Measurements from ENCODE around the gene LENG9. TPM values are rescaled to one million over a fixed set of nuclear protein-coding genes. Genes with fewer than 3 reads are reported as not detected.

Gene LENG9
- total RNA-seq, 1 experiment from 2014 or later, result 5.1 TPM

GRCh38 chr19:54489766-54490165 lies 26.2 kb upstream of the LENG9 start:
- no peak for ATAC-seq
- Histone ChIP-seq H3K4me3 (ENCODE audit: low read depth in 2 of 2, low read length in 2 of 2) (no peak overlapping the region), H3K27me3 (ENCODE audit: control insufficient read depth, insufficient read depth, low read length) (peaks cover 19% of the 10 kb centered on the region; the same call in 1 of the 2 replicates), H3K27ac (ENCODE audit: low read length) (no peak overlapping the region), H3K36me3 (ENCODE audit: control insufficient read depth, insufficient read depth, low read length) (no peaks in the 10 kb centered on the region), H3K9me3 (ENCODE audit: control insufficient read depth, insufficient read depth, low read depth, low read length) (no peaks in the 10 kb centered on the region), H3K4me1 (ENCODE audit: control insufficient read depth, insufficient read depth, low read length) (no peaks in the 10 kb centered on the region)
- ChIA-PET CTCF (no interaction called here), POLR2A (no interaction called here)
- no peak for DNase-seq (ENCODE audit: low read depth, low spot score)
- intact Hi-C loops (cut with micrococcal nuclease; ENCODE audit: unreplicated experiment), result loop anchor here (10.0 kb wide), 1 partner anchor 65 kb away; no protein-coding TSS in a partner anchor
- TF ChIP-seq REST (IDR thresholded peaks at IDR 0.05; ENCODE audit: insufficient read depth in 1 of 2, low read depth in 2 of 2, low read length in 1 of 2) (no peak), SIN3A (IDR thresholded peaks at IDR 0.05; ENCODE audit: borderline replicate concordance, insufficient read depth, low read depth, low read length) (no peak), CTCF (IDR thresholded peaks at IDR 0.05) (no peak), POLR2AphosphoS5 (IDR thresholded peaks at IDR 0.05; ENCODE audit: low read depth, low read length) (no peak), TCF7L2 (IDR thresholded peaks at IDR 0.05; ENCODE audit: low read depth, low read length) (no peak)
- in situ Hi-C loops (cut with HindIII; ENCODE audit: low pct_unique_long_range_greater_than_20kb, low sequenced_read_pairs), result no loop called here
- BruUV-seq (replicated peaks), result no TSS peak

GRCh38 chr19:54489341-54489740 lies 25.8 kb upstream of the LENG9 start:
- DNase-seq (ENCODE audit: low read depth, low spot score) (no peak), ATAC-seq (no peak)
- Histone ChIP-seq H3K27ac (ENCODE audit: low read length) (no peak overlapping the region), H3K4me1 (ENCODE audit: control insufficient read depth, insufficient read depth, low read length) (no peaks in the 10 kb centered on the region), H3K9me3 (ENCODE audit: control insufficient read depth, insufficient read depth, low read depth, low read length) (no peaks in the 10 kb centered on the region), H3K36me3 (ENCODE audit: control insufficient read depth, insufficient read depth, low read length) (no peaks in the 10 kb centered on the region), H3K4me3 (ENCODE audit: low read depth in 2 of 2, low read length in 2 of 2) (no peak overlapping the region), H3K27me3 (ENCODE audit: control insufficient read depth, insufficient read depth, low read length) (peaks cover 19% of the 10 kb centered on the region; the same call in 1 of the 2 replicates)
- CTCF ChIA-PET, result no interaction called here
- intact Hi-C loops (cut with micrococcal nuclease; ENCODE audit: unreplicated experiment) (loop anchor here (10.0 kb wide), 1 partner anchor 65 kb away; no protein-coding TSS in a partner anchor), in situ Hi-C loops (cut with HindIII; ENCODE audit: low pct_unique_long_range_greater_than_20kb, low sequenced_read_pairs) (no loop called here)
- BruUV-seq (replicated peaks), result no TSS peak
- TF ChIP-seq CTCF (IDR thresholded peaks at IDR 0.05) (no peak), REST (IDR thresholded peaks at IDR 0.05; ENCODE audit: insufficient read depth in 1 of 2, low read depth in 2 of 2, low read length in 1 of 2) (no peak), POLR2AphosphoS5 (IDR thresholded peaks at IDR 0.05; ENCODE audit: low read depth, low read length) (no peak), SIN3A (IDR thresholded peaks at IDR 0.05; ENCODE audit: borderline replicate concordance, insufficient read depth, low read depth, low read length) (no peak), TCF7L2 (IDR thresholded peaks at IDR 0.05; ENCODE audit: low read depth, low read length) (no peak)
- POLR2A ChIA-PET, result no interaction called here

All from Panc1 (cell line).